Measurements from ENCODE around the gene UBQLN1. TPM values are rescaled to one million over a fixed set of nuclear protein-coding genes. Genes with fewer than 3 reads are reported as not detected.

Gene UBQLN1
- total RNA-seq, 1 experiment from 2014 or later, result 56.3 TPM

GRCh38 chr9:83698976-83699585, 8.7 kb downstream of the UBQLN1 start:
- Mint-ChIP-seq H3K4me1 (ENCODE audit: low read depth, unreplicated experiment) (no peaks in the 10 kb centered on the region), H3K9me3 (ENCODE audit: unreplicated experiment) (no peaks in the 10 kb centered on the region), H3K27me3 (ENCODE audit: insufficient read depth, unreplicated experiment) (no peaks in the 10 kb centered on the region), H3K27ac (ENCODE audit: unreplicated experiment) (no peak overlapping the region), H3K36me3 (ENCODE audit: insufficient read depth, unreplicated experiment) (peaks cover 12% of the 10 kb centered on the region), H3K4me3 (ENCODE audit: unreplicated experiment) (no peak overlapping the region)
- intact Hi-C loops (cut with micrococcal nuclease; ENCODE audit: unreplicated experiment), result no loop called here
- ChIA-PET CTCF (no interaction called here), POLR2A (no interaction called here)
- Histone ChIP-seq H3K4me1 (no peaks in the 10 kb centered on the region), H3K9me3 (no peaks in the 10 kb centered on the region), H3K36me3 (ENCODE audit: control insufficient read depth, insufficient read depth, low read length) (no peaks in the 10 kb centered on the region), H3K4me3 (ENCODE audit: low read depth, low read length) (no peak overlapping the region), H3K27me3 (replicated peaks; ENCODE audit: control insufficient read depth, insufficient read depth, low read length) (no peaks in the 10 kb centered on the region)
- no TSS peak for BruUV-seq (replicated peaks)
- no peak for DNase-seq
- TF ChIP-seq CTCF (IDR thresholded peaks at IDR 0.05; ENCODE audit: insufficient read depth in 1 of 2, low read depth in 1 of 2, low read length in 1 of 2, severe bottlenecking in 1 of 2, unreplicated experiment in 1 of 2), result no peak

DNA sequence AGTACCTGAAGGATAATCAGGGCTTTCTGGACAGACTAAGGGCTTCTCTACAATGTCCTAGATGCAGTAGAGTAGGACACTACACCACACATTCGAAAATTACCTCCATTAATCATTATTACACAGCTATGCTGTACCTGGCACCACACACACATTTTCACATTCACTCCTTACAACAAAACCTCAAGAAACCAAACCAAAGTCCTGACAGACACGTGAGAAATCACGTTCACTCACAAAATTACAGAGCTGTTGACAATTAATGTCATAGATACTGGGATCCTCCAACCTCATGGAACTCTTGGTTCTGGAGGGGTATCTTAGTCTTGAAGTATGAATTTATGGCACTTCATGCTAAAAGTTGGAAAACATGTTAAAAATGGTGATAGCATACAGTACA, 16.3 kb downstream of the UBQLN1 start:
- H3K9me3 ChIP-seq, result no peaks in the 10 kb centered on the region
- Mint-ChIP-seq H3K4me1 (ENCODE audit: low read depth, unreplicated experiment) (no peaks in the 10 kb centered on the region), H3K9me3 (ENCODE audit: unreplicated experiment) (no peaks in the 10 kb centered on the region), H3K27ac (ENCODE audit: unreplicated experiment) (no peak overlapping the region), H3K36me3 (ENCODE audit: insufficient read depth, unreplicated experiment) (peaks cover 2% of the 10 kb centered on the region), H3K4me3 (ENCODE audit: unreplicated experiment) (no peak overlapping the region), H3K27me3 (ENCODE audit: insufficient read depth, unreplicated experiment) (no peaks in the 10 kb centered on the region)
- H3K27me3 ChIP-seq (replicated peaks; ENCODE audit: control insufficient read depth, insufficient read depth, low read length), result no peaks in the 10 kb centered on the region
- no peak for TF ChIP-seq CTCF (IDR thresholded peaks at IDR 0.05; ENCODE audit: insufficient read depth in 1 of 2, low read depth in 1 of 2, low read length in 1 of 2, severe bottlenecking in 1 of 2, unreplicated experiment in 1 of 2)
- ChIA-PET CTCF (no interaction called here), POLR2A (no interaction called here)
- no TSS peak for BruUV-seq (replicated peaks)
- intact Hi-C loops (cut with micrococcal nuclease; ENCODE audit: unreplicated experiment), result no loop called here
- no peak overlapping the region for H3K4me3 ChIP-seq (ENCODE audit: low read depth, low read length)
- H3K4me1 ChIP-seq, result no peaks in the 10 kb centered on the region
- H3K36me3 ChIP-seq (ENCODE audit: control insufficient read depth, insufficient read depth, low read length), result no peaks in the 10 kb centered on the region
- no peak for DNase-seq

DNA sequence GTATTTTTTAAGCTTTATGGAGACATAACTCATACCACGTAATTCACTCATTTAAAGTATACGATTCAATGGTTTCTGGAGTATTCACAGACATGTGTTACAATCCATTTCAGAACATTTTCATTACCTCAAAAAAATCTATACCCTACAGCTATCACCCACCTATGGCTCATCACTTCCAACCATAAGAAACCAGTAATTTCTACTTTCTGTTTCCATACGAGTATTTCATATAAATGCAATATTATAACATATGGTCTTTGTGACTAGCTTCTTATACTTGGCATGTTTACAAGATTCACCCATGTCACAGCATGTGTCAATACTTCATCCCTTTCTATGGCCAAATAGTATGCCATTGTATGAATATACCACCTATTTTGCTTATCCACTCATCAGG, 18.8 kb downstream of the UBQLN1 start:
- H3K36me3 ChIP-seq (ENCODE audit: control insufficient read depth, insufficient read depth, low read length), result no peaks in the 10 kb centered on the region

More for the DNA sequence above, 18.8 kb downstream of the UBQLN1 start:
- no peaks in the 10 kb centered on the region for H3K4me1 Mint-ChIP-seq (ENCODE audit: low read depth, unreplicated experiment)
- Histone ChIP-seq H3K4me3 (ENCODE audit: low read depth, low read length) (no peak overlapping the region), H3K27me3 (replicated peaks; ENCODE audit: control insufficient read depth, insufficient read depth, low read length) (no peaks in the 10 kb centered on the region), H3K9me3 (no peaks in the 10 kb centered on the region), H3K4me1 (no peaks in the 10 kb centered on the region)
- no peaks in the 10 kb centered on the region for H3K9me3 Mint-ChIP-seq (ENCODE audit: unreplicated experiment)
- no peak overlapping the region for H3K4me3 Mint-ChIP-seq (ENCODE audit: unreplicated experiment)
- no peaks in the 10 kb centered on the region for H3K27me3 Mint-ChIP-seq (ENCODE audit: insufficient read depth, unreplicated experiment)
- ChIA-PET POLR2A (no interaction called here), CTCF (no interaction called here)
- intact Hi-C loops (cut with micrococcal nuclease; ENCODE audit: unreplicated experiment), result no loop called here
- DNase-seq, result no peak
- no peak for TF ChIP-seq CTCF (IDR thresholded peaks at IDR 0.05; ENCODE audit: insufficient read depth in 1 of 2, low read depth in 1 of 2, low read length in 1 of 2, severe bottlenecking in 1 of 2, unreplicated experiment in 1 of 2)
- H3K27ac Mint-ChIP-seq (ENCODE audit: unreplicated experiment), result no peak overlapping the region
- peaks cover 4% of the 10 kb centered on the region for H3K36me3 Mint-ChIP-seq (ENCODE audit: insufficient read depth, unreplicated experiment)
- no TSS peak for BruUV-seq (replicated peaks)

Data from Caco-2 (cell line).